NCI-H2029 (cell line): ENCODE measurements around the gene PNMA8C.
"Not testable (repeated sequence)": the region's sequence is repeated elsewhere in the genome, so short reads cannot be mapped to it uniquely, and the experiment has no call there.

Source experiments
- DNase-seq: peaks from one replicate; lab custom pipeline; 2025; lab: John Stamatoyannopoulos, UW

The PNMA8C gene

DNA sequence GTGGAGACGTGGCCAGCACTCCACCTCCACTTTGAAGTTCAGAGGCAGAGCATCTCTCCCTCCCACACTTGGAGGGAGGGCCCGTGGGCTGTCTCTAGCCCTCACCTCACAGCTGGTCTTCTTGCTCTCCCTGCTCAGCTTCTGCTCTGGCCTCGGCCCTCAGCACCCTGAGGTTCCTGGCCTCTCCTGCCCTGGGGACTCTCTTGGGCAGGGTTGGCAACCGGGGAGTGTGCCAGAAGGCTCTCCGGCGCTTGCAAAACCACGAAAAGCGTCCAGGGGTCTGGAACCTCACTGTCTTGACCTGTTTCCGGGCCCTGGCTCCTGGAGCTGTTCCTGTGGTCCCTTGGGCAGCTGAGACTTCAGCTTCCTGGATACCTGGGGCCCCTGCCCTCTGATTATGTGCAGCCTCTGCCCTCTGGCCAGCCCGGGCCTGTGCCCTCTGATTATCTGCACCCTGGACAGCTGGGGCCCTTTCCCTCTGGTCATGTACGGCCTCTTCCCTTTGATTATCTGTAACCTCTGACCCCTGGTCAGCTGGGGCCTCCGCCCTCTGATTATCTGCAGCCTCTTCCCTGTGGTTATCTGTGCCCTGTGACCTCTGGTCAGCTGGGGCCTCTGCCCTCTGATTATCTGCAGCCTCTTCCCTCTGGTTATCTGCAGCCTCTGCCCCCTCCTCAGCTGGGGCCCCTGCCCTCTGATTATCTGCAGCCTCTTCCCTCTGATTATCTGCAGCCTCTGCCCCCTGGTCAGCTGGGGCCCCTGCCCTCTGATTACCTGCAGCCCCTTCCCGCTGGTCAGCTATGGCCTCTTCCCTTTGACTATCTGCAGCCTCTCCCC is 17.4 kb downstream of the PNMA8C start:
- DNase-seq: no peak

- no peak for DNase-seq
These were observed 18.3 kb downstream of the PNMA8C start for GRCh38 chr19:46410205-46411087.

GRCh38 chr19:46409191-46409590 is 19.5 kb downstream of the PNMA8C start:
- no peak for DNase-seq

DNA sequence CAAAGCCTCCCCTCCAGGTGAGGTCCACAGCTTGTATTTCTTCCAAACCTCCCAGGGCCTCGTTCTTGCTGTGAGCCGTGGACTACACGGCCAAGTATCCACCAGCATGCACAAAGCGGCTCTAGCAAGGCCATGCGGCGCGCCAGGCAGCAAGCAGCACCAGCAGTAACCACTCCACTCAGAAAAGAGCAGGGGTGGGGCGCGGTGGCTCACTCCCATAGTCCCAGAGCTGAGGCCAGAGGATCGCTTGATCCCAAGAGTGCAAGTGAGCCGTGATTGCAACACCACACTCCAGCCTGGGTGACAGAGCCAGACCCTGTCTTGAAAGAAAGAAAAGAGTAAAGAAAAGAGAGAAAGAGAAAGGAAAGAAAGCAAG is 20.1 kb downstream of the PNMA8C start:
- DNase-seq: no peak

- no peak for DNase-seq
These were observed 20.7 kb downstream of the PNMA8C start for GRCh38 chr19:46407856-46408663.

- peak; percentile 47 for DNase-seq
These were observed 21.8 kb downstream of the PNMA8C start for GRCh38 chr19:46406976-46407375.

DNA sequence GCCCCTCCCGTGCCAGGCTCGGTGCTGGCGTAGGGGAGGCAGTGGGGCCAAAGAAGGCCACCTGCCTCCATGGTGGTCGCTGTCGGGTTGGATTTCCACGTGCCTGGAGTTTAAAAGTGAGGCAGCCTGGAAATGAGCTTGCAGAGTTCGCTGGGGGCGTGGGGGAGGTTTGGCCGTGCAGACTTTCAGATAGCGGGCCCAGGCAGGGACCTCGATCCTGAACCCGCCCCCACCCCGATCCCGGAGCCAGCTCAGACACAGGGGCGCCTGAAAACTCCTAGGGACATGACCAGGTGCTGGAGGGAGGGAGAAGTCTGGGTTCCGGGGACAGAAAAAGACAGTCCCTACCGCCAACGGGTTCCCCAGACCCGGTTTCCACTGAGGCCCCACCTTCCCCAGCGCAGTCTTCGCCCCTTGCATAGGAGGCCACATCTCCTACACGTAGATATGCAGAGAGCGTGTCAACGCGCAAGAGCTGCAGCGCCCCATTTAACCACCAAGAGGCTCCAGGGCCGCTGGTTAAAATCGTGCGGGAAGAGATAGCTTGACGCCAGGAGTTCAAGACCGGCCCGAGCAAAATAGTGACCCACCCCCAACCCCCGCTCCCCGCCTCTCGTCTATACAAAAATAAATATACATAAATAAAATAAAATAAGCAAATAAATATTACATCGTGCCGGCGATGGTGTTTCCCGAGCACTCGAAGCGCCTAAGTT is 23.8 kb downstream of the PNMA8C start:
- no peak for DNase-seq

GRCh38 chr19:46404055-46404752 is 24.5 kb downstream of the PNMA8C start:
- DNase-seq: no peak

DNA sequence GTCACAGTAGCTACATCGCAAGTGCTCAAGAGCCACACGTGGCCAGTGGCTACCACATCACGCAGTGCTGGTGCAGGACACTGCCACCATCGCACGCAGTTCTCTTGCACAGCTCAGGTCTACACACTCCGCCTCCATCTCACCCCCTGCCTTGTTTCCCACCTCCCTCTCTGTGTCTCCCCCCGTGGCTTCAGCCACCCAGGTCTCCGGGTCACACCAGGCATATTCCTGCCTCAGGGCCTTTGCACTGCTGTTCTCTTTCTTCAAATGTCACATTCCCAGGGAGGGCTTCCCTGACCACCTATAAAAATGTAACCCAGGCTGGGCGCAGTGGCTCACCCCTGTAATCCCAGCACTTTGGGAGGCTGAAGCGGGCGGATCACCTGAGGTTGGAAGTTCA is 26.0 kb downstream of the PNMA8C start:
- DNase-seq: no peak

- not testable (repeated sequence) for DNase-seq
These were observed 30.8 kb downstream of the PNMA8C start for GRCh38 chr19:46397801-46398479.

- DNase-seq: no peak
These were observed 34.3 kb downstream of the PNMA8C start for GRCh38 chr19:46394402-46394797.

- DNase-seq: no peak
These were observed 35.0 kb downstream of the PNMA8C start for GRCh38 chr19:46393456-46394401.

GRCh38 chr19:46392837-46393236 is 35.9 kb downstream of the PNMA8C start:
- DNase-seq: no peak

GRCh38 chr19:46392252-46392801 is 36.4 kb downstream of the PNMA8C start:
- no peak for DNase-seq

DNA sequence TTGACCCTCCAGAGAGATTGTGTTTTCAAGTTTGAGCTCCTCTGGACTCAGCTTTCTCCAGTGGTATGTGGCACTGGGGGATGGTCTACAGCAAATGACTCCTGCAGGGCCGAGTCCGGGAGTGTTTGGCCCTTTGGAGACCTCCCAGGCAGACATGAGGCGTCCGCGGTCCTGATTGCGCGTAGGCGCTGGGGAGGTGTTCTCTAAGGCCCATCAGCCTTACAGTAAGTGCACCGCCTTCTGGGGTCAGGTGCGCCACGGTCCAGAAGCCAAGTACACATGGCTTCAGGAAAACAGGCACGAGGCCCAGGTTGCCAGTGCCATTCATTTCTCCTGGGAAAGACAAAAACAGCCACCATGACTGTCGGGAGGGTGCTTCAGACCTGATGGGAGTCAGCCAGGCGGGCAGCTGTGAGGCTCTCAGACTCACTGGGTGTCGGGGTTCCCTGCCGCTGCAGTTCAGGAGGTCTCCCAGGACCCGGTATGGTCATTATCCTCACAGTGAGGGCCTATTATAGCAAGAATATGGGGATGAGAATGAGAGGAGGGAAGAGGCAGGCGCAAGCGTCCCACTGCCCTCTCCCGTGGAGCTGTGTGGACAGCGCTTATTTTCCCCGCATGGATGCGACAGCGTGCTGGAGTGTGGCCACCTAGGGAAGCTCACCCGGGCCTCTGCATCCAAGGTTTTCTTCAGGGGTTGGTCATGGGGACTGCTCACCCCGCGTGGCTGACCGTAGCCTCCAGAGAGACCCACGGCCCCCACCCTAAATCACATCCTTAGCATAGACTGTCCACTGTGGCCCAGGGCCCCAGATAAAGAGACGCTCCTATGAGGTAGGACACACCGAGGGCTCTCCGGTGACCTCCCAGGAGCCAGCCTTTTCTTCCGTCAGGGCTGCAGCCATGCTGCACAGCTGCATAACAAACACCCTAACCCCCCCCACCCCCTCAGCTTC is 37.2 kb downstream of the PNMA8C start:
- DNase-seq: no peak

DNA sequence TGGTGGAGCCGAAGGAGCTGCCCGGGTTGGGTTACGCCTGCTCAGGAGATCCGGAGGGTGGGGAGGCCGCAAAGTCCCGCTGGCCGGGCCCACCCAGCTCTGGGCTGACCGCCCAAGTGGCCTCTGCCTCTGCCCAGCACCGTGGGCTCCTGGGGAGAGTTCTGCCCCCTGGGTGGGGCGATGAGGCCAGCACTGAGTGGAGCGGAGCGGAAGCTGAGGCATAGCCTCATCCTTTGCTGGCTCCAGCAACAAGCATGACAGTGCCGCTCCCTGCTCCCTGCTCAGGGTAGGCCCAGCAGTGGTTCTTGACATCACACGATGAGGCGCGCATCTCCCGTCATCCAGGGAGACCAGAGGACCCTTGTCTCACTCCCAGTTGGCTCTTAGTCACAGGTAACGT is 37.9 kb downstream of the PNMA8C start:
- no peak for DNase-seq

DNA sequence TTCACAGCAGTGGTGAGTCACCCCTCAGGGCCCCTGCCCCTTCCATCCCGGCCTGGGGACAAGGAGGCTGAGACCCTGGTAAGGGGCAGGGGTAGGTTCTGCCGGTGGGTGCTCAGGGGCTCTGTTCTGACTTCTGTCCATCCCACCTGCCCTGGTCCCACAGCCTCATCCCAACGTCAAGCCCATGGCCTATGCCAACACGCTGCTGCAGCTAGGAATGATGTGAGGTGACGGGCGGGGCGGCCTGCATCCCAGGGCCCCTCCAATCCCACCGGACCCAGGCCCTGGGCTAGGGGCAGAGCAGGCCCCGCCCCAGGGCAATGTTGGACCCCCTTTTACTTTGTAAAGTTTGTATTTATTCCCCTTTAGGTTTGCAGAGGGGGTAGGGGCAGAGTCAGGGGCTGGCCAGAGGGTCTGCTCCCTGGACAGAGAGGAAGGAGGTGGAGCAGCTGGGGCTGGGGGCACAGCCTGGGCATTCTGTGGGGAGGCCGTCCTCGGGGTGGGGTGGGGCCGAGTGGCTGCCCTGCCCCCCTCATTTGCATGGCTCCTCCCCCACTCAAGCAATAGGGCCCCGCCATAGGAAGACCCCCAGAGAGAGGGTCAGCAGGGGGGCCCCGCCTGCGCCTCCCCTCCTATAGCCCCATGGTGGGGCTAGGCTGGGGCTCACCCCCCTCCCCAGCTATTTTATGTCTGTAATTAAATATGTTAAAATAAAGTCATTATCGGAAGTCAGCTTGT is 38.4 kb downstream of the PNMA8C start:
- DNase-seq: no peak
